Frontal cortex (tissue), 4 donors: ENCODE measurements around the gene SNX20. TPM values are rescaled to one million over a fixed set of nuclear protein-coding genes. Genes with fewer than 3 reads are reported as not detected.

Experiments used
- DNase-seq, 2 donors: peaks; one replicate each; pipeline ENCODE4 v3.0.0; 2012; ENCODE audit warnings: low spot score in 2 of 2
- FAIRE-seq: peaks from 2 replicates; lab custom pipeline; 2012; peaks lifted over from hg19 to GRCh38; lab: Jason Lieb, UNC
- total RNA-seq: library from RNA; depleted of rRNA; stranded (reverse); fragments of >200 nt; gene quantifications from one replicate; pipeline ENCODE4 v1.2.3, GENCODE V29; 2014
- donor health status: control.
- donor health status: control.
- donor health status: control.

SNX20 gene
- total RNA-seq, 1 donor from 2014 or later, result under 0.01 TPM

GRCh38 chr16:50706250-50706649 is 25.1 kb upstream of the SNX20 start:
- DNase-seq (no peak), FAIRE-seq (no peak)

GRCh38 chr16:50705436-50706110 is 24.5 kb upstream of the SNX20 start:
- DNase-seq (no peak), FAIRE-seq (no peak)

- DNase-seq (no peak), FAIRE-seq (no peak)
Observed at GRCh38 chr16:50704245-50704644, 23.1 kb upstream of the SNX20 start.

- DNase-seq (no peak), FAIRE-seq (no peak)
Observed at GRCh38 chr16:50702725-50703124, 21.6 kb upstream of the SNX20 start.

- no peak for DNase-seq
- FAIRE-seq, result no peak
Observed at GRCh38 chr16:50699326-50700159, 18.4 kb upstream of the SNX20 start.

- peak in 1 of 2 donors; percentile 49 for DNase-seq
Observed at GRCh38 chr16:50697881-50698767, 17.0 kb upstream of the SNX20 start.

GRCh38 chr16:50697421-50697715 is 16.3 kb upstream of the SNX20 start:
- FAIRE-seq, result no peak

More at GRCh38 chr16:50697881-50698767, 17.0 kb upstream of the SNX20 start:
- no peak for FAIRE-seq

GRCh38 chr16:50696575-50697420 is 15.7 kb upstream of the SNX20 start:
- DNase-seq (peak in 1 of 2 donors; percentile 44), FAIRE-seq (no peak)

More at GRCh38 chr16:50697421-50697715, 16.3 kb upstream of the SNX20 start:
- no peak for DNase-seq

GRCh38 chr16:50696126-50696525 is 15.0 kb upstream of the SNX20 start:
- FAIRE-seq, result no peak

GRCh38 chr16:50695017-50696000 is 14.2 kb upstream of the SNX20 start:
- no peak for DNase-seq
- no peak for FAIRE-seq

More at GRCh38 chr16:50696126-50696525, 15.0 kb upstream of the SNX20 start:
- DNase-seq, result no peak

- FAIRE-seq (no peak), DNase-seq (no peak)
Observed at GRCh38 chr16:50694206-50694605, 13.1 kb upstream of the SNX20 start.

GRCh38 chr16:50692999-50693781 is 12.1 kb upstream of the SNX20 start, which contains the start of gene NOD2:
TSS of gene NOD2 (plus strand) at chr16:50693606. CDS start at chr16:50699496, 5,890 bp downstream.
- FAIRE-seq (no peak), DNase-seq (peak in 1 of 2 donors; percentile 69)

- no peak for FAIRE-seq
Observed at GRCh38 chr16:50692644-50692998, 11.5 kb upstream of the SNX20 start.

GRCh38 chr16:50690177-50690576 is 9.1 kb upstream of the SNX20 start:
- DNase-seq, result no peak
- FAIRE-seq, result no peak

More at GRCh38 chr16:50692644-50692998, 11.5 kb upstream of the SNX20 start:
- no peak for DNase-seq

- no peak for FAIRE-seq
Observed at GRCh38 chr16:50688867-50689266, 7.8 kb upstream of the SNX20 start.

GRCh38 chr16:50688083-50688482 is 7.0 kb upstream of the SNX20 start:
- DNase-seq (no peak), FAIRE-seq (no peak)

More at GRCh38 chr16:50688867-50689266, 7.8 kb upstream of the SNX20 start:
- no peak for DNase-seq

GRCh38 chr16:50685462-50686063 is 4.5 kb upstream of the SNX20 start:
- no peak for DNase-seq
- FAIRE-seq, result no peak
